ENCODE results near the gene SLC7A11. TPM values are rescaled to one million over a fixed set of nuclear protein-coding genes. Genes with fewer than 3 reads are reported as not detected.

Gene SLC7A11
- total RNA-seq, 1 donor from 2014 or later = 9.6 TPM

- H3K79me2 ChIP-seq (ENCODE audit: low read depth) = peaks cover 5% of the 10 kb centered on the region
- DNase-seq (ENCODE audit: low spot score) = no peak
- H2AFZ ChIP-seq (replicated peaks) = no peak overlapping the region
- H3K4me2 ChIP-seq = no peak overlapping the region
- no peak overlapping the region for H3K4me3 ChIP-seq
- H3F3A ChIP-seq (ENCODE audit: low read depth) = no peaks in the 10 kb centered on the region
- no peaks in the 10 kb centered on the region for H3K4me1 ChIP-seq
- no peaks in the 10 kb centered on the region for H3K36me3 ChIP-seq
- no peak overlapping the region for H3K27ac Mint-ChIP-seq
- no peaks in the 10 kb centered on the region for H3K27me3 ChIP-seq
- H4K20me1 ChIP-seq (ENCODE audit: low read depth) = no peaks in the 10 kb centered on the region
- H3K9me3 ChIP-seq (ENCODE audit: low read depth) = no peaks in the 10 kb centered on the region
- no peaks in the 10 kb centered on the region for H3K4me1 Mint-ChIP-seq
- H3K27me3 Mint-ChIP-seq (ENCODE audit: insufficient read depth, low read depth) = peaks cover 2% of the 10 kb centered on the region
- H3K9ac ChIP-seq = no peak overlapping the region
- TF ChIP-seq, protein P1, sequence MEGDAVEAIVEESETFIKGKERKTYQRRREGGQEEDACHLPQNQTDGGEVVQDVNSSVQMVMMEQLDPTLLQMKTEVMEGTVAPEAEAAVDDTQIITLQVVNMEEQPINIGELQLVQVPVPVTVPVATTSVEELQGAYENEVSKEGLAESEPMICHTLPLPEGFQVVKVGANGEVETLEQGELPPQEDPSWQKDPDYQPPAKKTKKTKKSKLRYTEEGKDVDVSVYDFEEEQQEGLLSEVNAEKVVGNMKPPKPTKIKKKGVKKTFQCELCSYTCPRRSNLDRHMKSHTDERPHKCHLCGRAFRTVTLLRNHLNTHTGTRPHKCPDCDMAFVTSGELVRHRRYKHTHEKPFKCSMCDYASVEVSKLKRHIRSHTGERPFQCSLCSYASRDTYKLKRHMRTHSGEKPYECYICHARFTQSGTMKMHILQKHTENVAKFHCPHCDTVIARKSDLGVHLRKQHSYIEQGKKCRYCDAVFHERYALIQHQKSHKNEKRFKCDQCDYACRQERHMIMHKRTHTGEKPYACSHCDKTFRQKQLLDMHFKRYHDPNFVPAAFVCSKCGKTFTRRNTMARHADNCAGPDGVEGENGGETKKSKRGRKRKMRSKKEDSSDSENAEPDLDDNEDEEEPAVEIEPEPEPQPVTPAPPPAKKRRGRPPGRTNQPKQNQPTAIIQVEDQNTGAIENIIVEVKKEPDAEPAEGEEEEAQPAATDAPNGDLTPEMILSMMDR (IDR thresholded peaks at IDR 0.05) = no peak
- peaks cover 9% of the 10 kb centered on the region for H3K36me3 Mint-ChIP-seq
- no peak overlapping the region for H3K27ac ChIP-seq
- H3K4me3 Mint-ChIP-seq = no peak overlapping the region
- no peaks in the 10 kb centered on the region for H3K9me3 Mint-ChIP-seq
Observed at GRCh38 chr4:138233313-138234034, 8.7 kb downstream of the SLC7A11 start.

DNA sequence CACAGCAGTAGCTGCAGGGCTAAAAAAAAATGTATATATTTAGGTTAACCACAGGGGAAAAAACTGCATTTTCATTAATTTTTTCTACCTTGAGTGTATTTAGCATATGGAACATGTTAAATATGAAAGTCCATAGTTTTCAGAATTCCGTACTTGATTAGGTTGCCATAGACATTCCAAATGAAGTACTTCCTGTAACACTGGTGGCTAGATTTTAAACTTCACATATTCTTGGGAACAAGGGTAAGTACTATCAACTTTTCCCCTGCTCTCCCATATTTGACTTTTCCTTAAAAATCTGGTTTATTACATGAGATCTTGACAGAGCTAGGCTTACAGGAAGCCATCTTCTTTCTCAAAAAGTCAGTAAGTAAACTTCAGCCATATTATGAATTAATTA lies 9.8 kb downstream of the SLC7A11 start:
- no peak overlapping the region for H3K27ac ChIP-seq
- no peak overlapping the region for H2AFZ ChIP-seq (replicated peaks)
- no peaks in the 10 kb centered on the region for H3K36me3 ChIP-seq
- no peak overlapping the region for H3K4me3 ChIP-seq
- H3K27me3 Mint-ChIP-seq (ENCODE audit: insufficient read depth, low read depth) = no peaks in the 10 kb centered on the region
- DNase-seq (ENCODE audit: low spot score) = no peak
- H3K79me2 ChIP-seq (ENCODE audit: low read depth) = no peaks in the 10 kb centered on the region
- no peak overlapping the region for H3K4me2 ChIP-seq
- H3K36me3 Mint-ChIP-seq = peaks cover 9% of the 10 kb centered on the region
- no peaks in the 10 kb centered on the region for H3F3A ChIP-seq (ENCODE audit: low read depth)
- TF ChIP-seq EZH2phosphoT487 (IDR thresholded peaks at IDR 0.05) (no peak), EZH2 (IDR thresholded peaks at IDR 0.05) (no peak)
- TF ChIP-seq, protein P1 (IDR thresholded peaks at IDR 0.05) = no peak
- no peak overlapping the region for H3K27ac Mint-ChIP-seq
- peaks cover 5% of the 10 kb centered on the region for H3K4me1 ChIP-seq
- H3K9ac ChIP-seq = no peak overlapping the region
- H3K9me3 Mint-ChIP-seq = no peaks in the 10 kb centered on the region
- H4K20me1 ChIP-seq (ENCODE audit: low read depth) = no peaks in the 10 kb centered on the region
- H3K9me3 ChIP-seq (ENCODE audit: low read depth) = no peaks in the 10 kb centered on the region
- H3K27me3 ChIP-seq = no peaks in the 10 kb centered on the region
- peaks cover 2% of the 10 kb centered on the region for H3K4me1 Mint-ChIP-seq
- H3K4me3 Mint-ChIP-seq = no peak overlapping the region

GRCh38 chr4:138230048-138230447 lies 12.1 kb downstream of the SLC7A11 start:
- H4K20me1 ChIP-seq (ENCODE audit: low read depth) = no peaks in the 10 kb centered on the region
- no peak for DNase-seq (ENCODE audit: low spot score)
- H3K36me3 ChIP-seq = no peaks in the 10 kb centered on the region
- TF ChIP-seq, protein P1 (IDR thresholded peaks at IDR 0.05) = no peak
- TF ChIP-seq EZH2phosphoT487 (IDR thresholded peaks at IDR 0.05) = no peak
- TF ChIP-seq EZH2 (IDR thresholded peaks at IDR 0.05) = no peak
- no peaks in the 10 kb centered on the region for H3K27me3 Mint-ChIP-seq (ENCODE audit: insufficient read depth, low read depth)
- no peak overlapping the region for H2AFZ ChIP-seq (replicated peaks)
- H3K27ac Mint-ChIP-seq = no peak overlapping the region
- H3F3A ChIP-seq (ENCODE audit: low read depth) = peaks cover 6% of the 10 kb centered on the region
- peaks cover 28% of the 10 kb centered on the region for H3K4me1 ChIP-seq
- H3K4me2 ChIP-seq = no peak overlapping the region
- H3K79me2 ChIP-seq (ENCODE audit: low read depth) = no peaks in the 10 kb centered on the region
- H3K36me3 Mint-ChIP-seq = peaks cover 4% of the 10 kb centered on the region
- peaks cover 17% of the 10 kb centered on the region for H3K4me1 Mint-ChIP-seq
- H3K9me3 Mint-ChIP-seq = no peaks in the 10 kb centered on the region
- H3K4me3 ChIP-seq = no peak overlapping the region
- no peak overlapping the region for H3K4me3 Mint-ChIP-seq
- no peak overlapping the region for H3K27ac ChIP-seq
- H3K9ac ChIP-seq = no peak overlapping the region
- H3K9me3 ChIP-seq (ENCODE audit: low read depth) = no peaks in the 10 kb centered on the region
- H3K27me3 ChIP-seq = no peaks in the 10 kb centered on the region
